Measurements from ENCODE around the gene MED13.

DNA sequence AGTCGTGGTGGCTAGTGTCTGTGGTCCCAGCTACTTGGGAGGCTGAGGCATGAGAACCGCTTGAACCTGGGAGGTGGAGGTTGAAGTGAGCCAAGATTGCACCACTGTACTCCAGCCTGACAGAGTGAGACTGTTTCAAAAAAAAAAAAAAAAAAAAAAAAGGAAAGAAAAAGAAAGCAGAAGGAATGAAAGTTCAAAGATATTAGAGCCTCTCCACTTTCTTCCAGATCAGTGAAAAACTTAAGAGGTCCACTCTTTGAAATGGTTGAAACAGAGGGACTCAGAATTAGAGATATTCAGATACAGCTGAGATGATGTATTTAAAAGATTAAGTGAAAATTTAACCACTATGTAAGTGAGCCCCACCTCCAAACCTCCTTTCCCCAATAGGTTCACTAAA is 16.8 kb downstream of the MED13 start:
- TF ChIP-seq POLR2A (IDR thresholded peaks at IDR 0.05; ENCODE audit: low read length), result no peak
- no peak for TF ChIP-seq GATA1 (IDR thresholded peaks at IDR 0.05; ENCODE audit: low read depth, low read length)
